Body of pancreas (tissue), 4 donors: Measurements from ENCODE around the gene GPER1. TPM values are rescaled to one million over a fixed set of nuclear protein-coding genes. Genes with fewer than 3 reads are reported as not detected.

Experiments used
- ATAC-seq: fragments of 150-250 bp; one replicate; pipeline ENCODE4 v1.9.1; 2016
- DNase-seq, 4 donors: peaks; one replicate each; pipeline ENCODE4 v3.0.0-alpha.2; 2019
- H3K27ac ChIP-seq, 4 donors: fragments of 200-600 bp; sonication (generic); 1 replicate in 3 of 4; 2 replicates in 1 of 4; pipeline versions ENCODE4 v1.5.1 to v1.6.1; 2016 to 2019; ENCODE audit warnings: mild to moderate bottlenecking in 1 of 4, mixed read lengths in 1 of 4, moderate library complexity in 1 of 4
- H3K27me3 ChIP-seq, 2 donors: fragments of 200-600 bp; sonication (generic); one replicate each; pipeline ENCODE4 v1.6.0; 2016; ENCODE audit warnings: mild to moderate bottlenecking in 1 of 2
- H3K36me3 ChIP-seq, 2 donors: fragments of 200-600 bp; sonication (generic); replicated peaks in 1 of 2; 2 replicates each; pipeline ENCODE4 v1.5.1; 2016; ENCODE audit warnings: low read depth in 2 of 2; ENCODE audit not compliant: insufficient read depth in 1 of 2
- H3K4me1 ChIP-seq: fragments of 200-600 bp; sonication (generic); one replicate; pipeline ENCODE4 v1.6.0; 2016
- H3K4me3 ChIP-seq, 2 donors: fragments of 200-600 bp; sonication (generic); 1 replicate in 1 of 2; 2 replicates in 1 of 2; pipeline ENCODE4 v1.5.1; 2016 to 2019
- H3K9me3 ChIP-seq, 3 donors: fragments of 200-600 bp; sonication (generic); 1 replicate in 2 of 3; 2 replicates in 1 of 3; pipeline ENCODE4 v1.5.1; 2016
- CTCF ChIP-seq, 7 experiments: fragments of 450-650 bp in 4 of 7; fragments of 200-600 bp in 3 of 7; sonication (generic) in 3 of 7; IDR thresholded peaks; one replicate each; pipeline ENCODE4 v1.5.1; 2016 to 2019; ENCODE audit warnings: antibody characterized with exemption in 7 of 7
- POLR2A ChIP-seq, 3 donors: fragments of 450-650 bp; IDR thresholded peaks; one replicate each; pipeline ENCODE4 v1.6.1; 2016; ENCODE audit warnings: antibody characterized with exemption in 3 of 3, mild to moderate bottlenecking in 2 of 3
- WGBS, 2 donors: methylation state at CpG; one replicate each; pipeline ENCODE4 v1.1.5; 2017; 5-methylcytosine and 5-hydroxymethylcytosine counted together
- intact Hi-C: fragments of 100-400 bp; cut with DNase I; formaldehyde crosslinking; loops from one replicate; pipeline ENCODE4 v1.15.1; 2023
- total RNA-seq, 2 donors: library from RNA; depleted of rRNA; stranded (reverse); fragments of >200 nt; gene quantifications; one replicate each; pipeline ENCODE4 v1.1.0, GENCODE V29; 2016

Gene GPER1
- total RNA-seq, 2 donors from 2014 or later: 1.0 TPM; not detected in 1

GRCh38 chr7:1083729-1084657 is 3.9 kb upstream of the GPER1 start:
- peaks cover 23% of the 10 kb centered on the region for H3K4me1 ChIP-seq
- H3K4me3 ChIP-seq: no peak overlapping the region
- ATAC-seq: no peak
- no peak overlapping the region for H3K27ac ChIP-seq
- WGBS, 2 donors: 91 to 95% methylated on average over 25 to 45 of the region's 45 CpGs
- H3K27me3 ChIP-seq: no peaks in the 10 kb centered on the region
- no peaks in the 10 kb centered on the region for H3K9me3 ChIP-seq
- H3K36me3 ChIP-seq: no peaks in the 10 kb centered on the region
- intact Hi-C loops: loop anchor here (10.0 kb wide), 1 partner anchor 51 kb away; a partner anchor contains a TSS
- TF ChIP-seq POLR2A (IDR thresholded peaks at IDR 0.05): no peak
- TF ChIP-seq CTCF (IDR thresholded peaks at IDR 0.05): no peak
- DNase-seq: peak in 2 of 4 donors; percentile 44 to 48

DNA sequence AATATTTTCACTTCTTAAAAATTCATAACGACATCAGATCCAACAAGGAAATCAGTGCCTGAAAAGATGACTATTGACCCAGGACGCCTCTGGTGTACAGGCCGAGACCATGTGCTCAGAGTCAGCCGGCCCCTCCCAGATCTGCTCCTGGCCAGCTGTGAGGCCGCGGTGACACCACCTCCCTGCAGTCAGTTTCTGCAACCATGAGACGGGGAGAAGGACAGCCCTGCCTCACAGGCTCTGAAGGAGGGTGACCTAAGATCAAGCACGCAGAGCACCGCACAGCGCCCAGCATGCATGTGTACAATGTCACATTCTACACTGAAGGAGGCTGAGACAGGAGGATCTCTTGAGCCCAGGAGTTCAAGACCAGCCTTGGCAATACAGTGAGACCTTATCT is 2.6 kb upstream of the GPER1 start:
- 91 to 93% methylated on average over 8 to 10 of the region's 10 CpGs for WGBS, 2 donors
- H3K27me3 ChIP-seq: no peaks in the 10 kb centered on the region
- no peaks in the 10 kb centered on the region for H3K9me3 ChIP-seq
- no peaks in the 10 kb centered on the region for H3K36me3 ChIP-seq
- ATAC-seq: no peak
- H3K27ac ChIP-seq: no peak overlapping the region
- TF ChIP-seq POLR2A (IDR thresholded peaks at IDR 0.05) (no peak), CTCF (IDR thresholded peaks at IDR 0.05) (no peak)
- no peak for DNase-seq
- intact Hi-C loops: loop anchor here (10.0 kb wide), 1 partner anchor 50 kb away; a partner anchor contains a TSS
- no peak overlapping the region for H3K4me3 ChIP-seq
- H3K4me1 ChIP-seq: peaks cover 23% of the 10 kb centered on the region

GRCh38 chr7:1085910-1086421 is 1.9 kb upstream of the GPER1 start:
- intact Hi-C loops: loop anchor here (10.0 kb wide), 1 partner anchor 49 kb away; a partner anchor contains a TSS

DNA sequence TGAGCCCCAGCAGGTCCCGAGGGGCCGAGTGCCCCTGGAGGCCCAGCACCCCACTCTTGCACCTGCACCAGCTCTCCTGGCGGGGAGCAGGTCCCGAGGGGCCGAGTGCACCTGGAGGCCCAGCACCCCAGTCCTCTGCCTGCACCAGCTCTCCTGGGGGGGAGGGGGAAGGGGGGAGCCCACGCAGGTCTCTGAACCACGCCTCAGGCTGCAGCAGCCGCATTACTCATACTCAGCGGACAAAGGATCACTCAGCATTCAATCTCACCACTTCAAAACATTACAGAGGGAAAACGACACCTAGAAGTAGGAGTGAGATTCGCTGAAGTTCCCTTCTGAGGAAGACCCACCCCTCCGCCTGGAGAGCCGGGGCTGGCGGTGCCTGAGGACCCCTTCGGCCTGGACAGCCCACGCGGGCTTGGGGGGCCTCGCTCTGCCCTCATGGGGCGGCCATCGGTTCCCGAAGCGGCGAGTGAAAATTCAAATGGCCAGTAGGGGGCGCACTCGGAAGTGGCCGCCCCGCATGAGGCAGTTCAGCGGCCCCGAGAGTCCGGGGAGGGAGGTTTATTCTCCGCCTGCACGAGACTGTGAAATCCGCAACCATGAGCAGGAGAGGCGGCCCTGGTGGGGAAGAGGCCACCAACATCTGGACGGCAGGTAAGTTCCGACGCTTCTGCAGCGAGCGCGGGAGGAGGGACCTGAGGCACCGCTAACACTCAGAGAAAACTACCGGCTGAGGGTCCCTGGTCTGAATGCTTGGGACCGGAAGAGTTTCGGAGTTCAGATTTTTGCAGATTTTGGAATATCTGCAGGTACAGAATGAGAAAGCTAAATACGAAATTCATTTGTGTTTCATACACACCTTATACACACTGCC is 1.1 kb upstream of the GPER1 start:
- TF ChIP-seq POLR2A (IDR thresholded peaks at IDR 0.05) (no peak), CTCF (IDR thresholded peaks at IDR 0.05) (peak; percentile 76 to 93 (median 85))
- intact Hi-C loops: loop anchor here (10.0 kb wide), 1 partner anchor 48 kb away; a partner anchor contains a TSS
- peak overlapping the region in 1 of 4 donors; percentile 9 for H3K27ac ChIP-seq

More at GRCh38 chr7:1085910-1086421, 1.9 kb upstream of the GPER1 start:
- DNase-seq: no peak
- 94% methylated on average over 11 of the region's 11 CpGs for WGBS, 2 donors
- no peaks in the 10 kb centered on the region for H3K27me3 ChIP-seq
- H3K4me1 ChIP-seq: peaks cover 23% of the 10 kb centered on the region
- no peaks in the 10 kb centered on the region for H3K36me3 ChIP-seq
- no peak for ATAC-seq
- TF ChIP-seq CTCF (IDR thresholded peaks at IDR 0.05) (no peak), POLR2A (IDR thresholded peaks at IDR 0.05) (no peak)
- no peak overlapping the region for H3K27ac ChIP-seq
- H3K4me3 ChIP-seq: no peak overlapping the region
- no peaks in the 10 kb centered on the region for H3K9me3 ChIP-seq

More for the DNA sequence above, 1.1 kb upstream of the GPER1 start:
- Histone ChIP-seq H3K9me3 (no peaks in the 10 kb centered on the region), H3K36me3 (no peaks in the 10 kb centered on the region), H3K27me3 (no peaks in the 10 kb centered on the region), H3K4me3 (no peak overlapping the region), H3K4me1 (peaks cover 23% of the 10 kb centered on the region)
- DNase-seq: peak; percentile 65 to 80 (median 72)
- ATAC-seq: peak; percentile 73
- WGBS, 2 donors: 10 to 13% methylated on average over 37 to 45 of the region's 45 CpGs
